ENCODE results near the gene CDH2. TPM values are rescaled to one million over a fixed set of nuclear protein-coding genes. Genes with fewer than 3 reads are reported as not detected.

The CDH2 gene
- total RNA-seq, 4 donors from 2014 or later: 0.50 to 2.0 (median 1.4) TPM

DNA sequence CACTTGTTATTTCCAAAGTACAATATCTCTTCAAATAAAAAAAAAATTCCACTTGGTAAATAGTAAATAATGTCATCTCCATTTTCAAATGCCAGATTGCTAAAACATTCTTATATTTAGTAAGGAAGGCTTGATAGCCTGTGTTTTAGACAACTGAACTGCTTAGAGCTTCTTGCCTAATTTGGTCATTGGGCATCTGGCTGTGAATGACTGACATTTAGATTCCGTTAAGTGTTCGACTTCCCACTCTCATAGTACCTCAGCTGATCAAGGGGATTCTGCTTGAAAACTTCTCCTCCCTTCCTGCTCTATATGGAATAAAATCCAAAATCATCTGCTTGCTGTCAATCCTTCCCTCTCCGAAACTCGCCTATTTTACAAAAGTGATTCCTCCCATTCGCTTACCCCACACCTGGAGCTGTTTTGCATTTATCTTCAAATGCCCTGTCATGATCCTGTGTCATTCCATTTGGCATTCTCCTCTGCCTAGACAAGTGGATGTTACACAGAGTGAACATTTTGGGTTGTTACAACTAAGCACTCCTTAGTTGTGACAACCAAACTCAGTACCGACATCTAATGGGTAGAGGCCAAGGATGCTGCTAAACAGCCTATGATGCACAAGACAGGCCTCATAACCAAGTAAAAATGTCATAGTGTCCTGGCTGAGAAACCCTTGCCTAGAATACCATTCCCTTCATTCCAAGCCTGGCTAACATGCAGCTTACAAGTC, 181.0 kb downstream of the CDH2 start:
- TF ChIP-seq, protein P1, sequence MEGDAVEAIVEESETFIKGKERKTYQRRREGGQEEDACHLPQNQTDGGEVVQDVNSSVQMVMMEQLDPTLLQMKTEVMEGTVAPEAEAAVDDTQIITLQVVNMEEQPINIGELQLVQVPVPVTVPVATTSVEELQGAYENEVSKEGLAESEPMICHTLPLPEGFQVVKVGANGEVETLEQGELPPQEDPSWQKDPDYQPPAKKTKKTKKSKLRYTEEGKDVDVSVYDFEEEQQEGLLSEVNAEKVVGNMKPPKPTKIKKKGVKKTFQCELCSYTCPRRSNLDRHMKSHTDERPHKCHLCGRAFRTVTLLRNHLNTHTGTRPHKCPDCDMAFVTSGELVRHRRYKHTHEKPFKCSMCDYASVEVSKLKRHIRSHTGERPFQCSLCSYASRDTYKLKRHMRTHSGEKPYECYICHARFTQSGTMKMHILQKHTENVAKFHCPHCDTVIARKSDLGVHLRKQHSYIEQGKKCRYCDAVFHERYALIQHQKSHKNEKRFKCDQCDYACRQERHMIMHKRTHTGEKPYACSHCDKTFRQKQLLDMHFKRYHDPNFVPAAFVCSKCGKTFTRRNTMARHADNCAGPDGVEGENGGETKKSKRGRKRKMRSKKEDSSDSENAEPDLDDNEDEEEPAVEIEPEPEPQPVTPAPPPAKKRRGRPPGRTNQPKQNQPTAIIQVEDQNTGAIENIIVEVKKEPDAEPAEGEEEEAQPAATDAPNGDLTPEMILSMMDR (IDR thresholded peaks at IDR 0.05): no peak
- no peak for DNase-seq (ENCODE audit: low spot score)
- ATAC-seq (ENCODE audit: low FRiP score): no peak

DNA sequence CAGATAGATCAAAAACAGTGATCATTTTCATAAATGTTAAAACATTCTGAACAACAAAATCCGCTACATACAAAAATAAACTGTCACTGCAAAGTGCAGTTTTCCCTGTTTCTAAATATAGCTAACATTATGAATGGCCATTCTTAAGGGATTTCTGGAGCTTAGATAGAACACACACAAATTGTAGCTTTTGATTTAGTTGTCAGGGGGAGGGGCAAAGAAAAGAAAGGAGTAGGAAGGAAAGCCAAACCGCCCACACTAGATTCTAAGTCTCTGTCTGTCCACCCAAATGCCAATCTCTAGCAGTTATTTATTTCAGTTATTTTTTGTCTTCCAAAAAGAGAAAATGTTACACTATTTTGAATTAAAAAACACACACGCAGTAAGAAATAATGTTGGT, 182.4 kb downstream of the CDH2 start:
- ATAC-seq (ENCODE audit: low FRiP score) (no peak), DNase-seq (ENCODE audit: low spot score) (no peak)
- TF ChIP-seq, protein P1 (IDR thresholded peaks at IDR 0.05): no peak

DNA sequence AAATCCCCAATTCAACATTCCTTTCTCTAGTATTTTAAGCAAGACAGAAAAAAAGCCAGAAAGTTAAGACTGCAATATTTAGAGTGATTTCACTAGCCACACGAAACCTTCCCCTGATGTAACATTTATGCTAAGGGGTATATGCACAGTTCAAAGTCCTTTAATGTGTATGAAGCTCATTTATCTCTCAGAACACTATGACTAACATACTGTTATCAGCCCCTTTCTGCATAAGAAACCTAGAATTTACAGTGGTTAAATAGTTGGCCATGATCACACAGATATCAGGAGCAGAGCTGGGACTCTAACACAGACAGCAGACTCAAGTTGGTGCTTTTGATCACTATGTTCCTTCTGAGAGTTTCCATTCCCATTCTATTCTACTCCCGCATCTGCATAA, 185.5 kb downstream of the CDH2 start:
- TF ChIP-seq, protein P1 (IDR thresholded peaks at IDR 0.05): no peak
- DNase-seq (ENCODE audit: low spot score) (no peak), ATAC-seq (ENCODE audit: low FRiP score) (no peak)

DNA sequence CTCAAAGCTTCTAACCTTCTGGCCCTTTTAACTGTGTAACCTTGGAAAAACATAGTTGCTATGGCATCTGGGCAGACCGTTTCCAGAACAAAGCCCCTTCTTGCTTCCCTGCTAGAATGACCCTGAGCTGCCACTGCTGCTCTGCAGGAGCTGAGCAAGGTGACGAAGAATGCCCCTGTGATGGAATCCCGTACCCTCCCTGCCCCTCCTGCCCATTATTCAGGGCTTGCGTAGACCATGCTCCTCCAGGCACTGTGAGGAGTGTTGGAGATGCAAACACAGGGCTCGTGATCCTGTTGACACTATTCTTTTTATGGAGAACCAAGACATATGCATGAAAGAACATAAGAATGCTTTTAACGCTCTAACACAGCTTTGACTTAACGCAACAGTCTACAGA, 191.1 kb downstream of the CDH2 start:
- TF ChIP-seq, protein P1 (IDR thresholded peaks at IDR 0.05): no peak
- ATAC-seq (ENCODE audit: low FRiP score) (no peak), DNase-seq (ENCODE audit: low spot score) (no peak)

DNA sequence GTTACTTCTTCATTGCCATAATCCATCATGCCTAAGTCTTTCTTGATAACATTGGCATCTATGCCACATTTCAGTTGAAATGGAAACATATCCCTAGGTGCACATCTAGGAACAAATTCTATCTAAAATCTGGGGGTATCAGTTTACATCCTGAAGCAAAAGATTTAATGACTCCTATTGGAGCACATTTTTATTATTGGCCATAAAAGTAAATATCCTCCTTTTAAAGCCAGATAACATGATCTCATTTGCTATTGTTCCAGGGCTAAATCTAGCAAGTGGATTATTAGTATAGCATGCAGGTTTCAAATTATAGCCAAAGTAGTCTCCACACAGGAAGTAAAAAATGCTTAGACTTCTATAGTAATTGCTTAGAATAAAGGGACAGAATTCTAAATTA, 193.2 kb downstream of the CDH2 start:
- DNase-seq (ENCODE audit: low spot score): no peak
- ATAC-seq (ENCODE audit: low FRiP score): no peak
- TF ChIP-seq, protein P1 (IDR thresholded peaks at IDR 0.05): no peak

DNA sequence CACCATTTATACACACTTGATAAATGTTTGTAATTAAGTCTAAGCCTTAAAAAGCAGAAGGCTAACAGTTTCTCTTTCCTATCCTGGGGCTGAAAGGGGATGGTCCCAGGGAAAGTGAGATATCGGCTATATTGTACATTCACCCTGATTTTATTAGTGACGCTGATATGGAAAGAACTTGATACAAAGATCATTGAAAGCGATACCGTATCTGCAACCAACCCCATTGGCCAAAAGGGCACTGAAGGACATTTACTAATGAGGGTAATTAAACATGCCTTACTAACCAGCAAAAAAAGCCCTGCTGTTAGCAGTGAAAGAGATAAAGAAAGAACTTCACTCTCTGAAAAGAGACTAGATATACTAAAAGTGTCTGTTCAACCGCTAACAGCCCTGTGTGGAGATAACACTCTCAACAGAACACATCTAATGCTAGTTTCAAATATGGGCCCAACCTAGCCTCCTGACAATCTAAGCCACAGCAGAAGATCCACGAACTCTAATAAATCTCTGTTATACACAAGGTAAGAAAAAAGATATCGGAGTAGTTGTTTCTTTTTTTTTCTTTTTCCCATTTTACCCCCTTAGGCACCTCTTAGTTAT, 200.0 kb downstream of the CDH2 start:
- DNase-seq (ENCODE audit: low spot score) (no peak), ATAC-seq (ENCODE audit: low FRiP score) (no peak)
- TF ChIP-seq, protein P1 (IDR thresholded peaks at IDR 0.05): no peak

DNA sequence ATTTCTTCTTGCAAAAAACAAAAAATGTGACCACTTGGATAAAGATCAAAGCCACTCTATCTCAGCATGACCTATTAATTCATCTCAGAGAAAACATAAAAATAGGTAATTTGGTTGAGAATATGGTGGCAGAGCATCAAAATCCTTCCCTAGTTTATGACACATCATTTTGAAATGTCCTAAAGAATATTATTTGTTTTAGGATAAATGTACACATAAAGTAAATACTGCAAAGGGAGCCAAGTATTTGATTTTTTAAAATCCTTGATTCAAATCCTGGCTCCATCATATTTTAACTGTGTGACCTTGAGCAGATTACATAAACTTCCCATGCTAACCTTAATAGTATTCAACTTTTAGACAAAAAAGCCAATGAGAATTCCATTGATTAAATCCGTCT, 206.6 kb downstream of the CDH2 start:
- TF ChIP-seq, protein P1 (IDR thresholded peaks at IDR 0.05): no peak
- DNase-seq (ENCODE audit: low spot score): no peak
- ATAC-seq (ENCODE audit: low FRiP score): no peak
